ENCODE data around the gene STAT5B.
A peak's percentile ranks its signal among the peaks of the same experiment; 100 is the strongest.

Gene STAT5B

DNA sequence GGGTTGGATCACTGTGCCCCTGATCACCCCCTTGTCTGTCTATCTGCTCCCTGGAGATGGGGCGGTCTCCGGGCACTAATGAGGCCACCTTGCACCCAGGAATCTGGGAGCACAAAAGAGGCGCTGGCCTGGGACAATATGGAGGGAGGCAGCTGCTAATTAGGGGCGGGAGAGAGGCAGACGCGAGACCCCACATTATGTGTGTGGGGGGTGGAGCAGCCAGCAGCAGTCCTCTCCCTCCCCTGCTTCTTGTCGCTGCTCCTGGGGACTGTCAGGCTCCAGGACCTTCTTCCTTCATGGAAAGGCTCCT lies 90.6 kb downstream of the STAT5B start:
- H3K4me3 ChIP-seq (ENCODE audit: low read depth, low read length): no peak overlapping the region
- TF ChIP-seq, protein P1, sequence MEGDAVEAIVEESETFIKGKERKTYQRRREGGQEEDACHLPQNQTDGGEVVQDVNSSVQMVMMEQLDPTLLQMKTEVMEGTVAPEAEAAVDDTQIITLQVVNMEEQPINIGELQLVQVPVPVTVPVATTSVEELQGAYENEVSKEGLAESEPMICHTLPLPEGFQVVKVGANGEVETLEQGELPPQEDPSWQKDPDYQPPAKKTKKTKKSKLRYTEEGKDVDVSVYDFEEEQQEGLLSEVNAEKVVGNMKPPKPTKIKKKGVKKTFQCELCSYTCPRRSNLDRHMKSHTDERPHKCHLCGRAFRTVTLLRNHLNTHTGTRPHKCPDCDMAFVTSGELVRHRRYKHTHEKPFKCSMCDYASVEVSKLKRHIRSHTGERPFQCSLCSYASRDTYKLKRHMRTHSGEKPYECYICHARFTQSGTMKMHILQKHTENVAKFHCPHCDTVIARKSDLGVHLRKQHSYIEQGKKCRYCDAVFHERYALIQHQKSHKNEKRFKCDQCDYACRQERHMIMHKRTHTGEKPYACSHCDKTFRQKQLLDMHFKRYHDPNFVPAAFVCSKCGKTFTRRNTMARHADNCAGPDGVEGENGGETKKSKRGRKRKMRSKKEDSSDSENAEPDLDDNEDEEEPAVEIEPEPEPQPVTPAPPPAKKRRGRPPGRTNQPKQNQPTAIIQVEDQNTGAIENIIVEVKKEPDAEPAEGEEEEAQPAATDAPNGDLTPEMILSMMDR (IDR thresholded peaks at IDR 0.05; ENCODE audit: low read depth, low read length, missing control alignments): no peak
- in situ Hi-C loops (cut with HindIII; ENCODE audit: low sequenced_read_pairs): no loop called here

DNA sequence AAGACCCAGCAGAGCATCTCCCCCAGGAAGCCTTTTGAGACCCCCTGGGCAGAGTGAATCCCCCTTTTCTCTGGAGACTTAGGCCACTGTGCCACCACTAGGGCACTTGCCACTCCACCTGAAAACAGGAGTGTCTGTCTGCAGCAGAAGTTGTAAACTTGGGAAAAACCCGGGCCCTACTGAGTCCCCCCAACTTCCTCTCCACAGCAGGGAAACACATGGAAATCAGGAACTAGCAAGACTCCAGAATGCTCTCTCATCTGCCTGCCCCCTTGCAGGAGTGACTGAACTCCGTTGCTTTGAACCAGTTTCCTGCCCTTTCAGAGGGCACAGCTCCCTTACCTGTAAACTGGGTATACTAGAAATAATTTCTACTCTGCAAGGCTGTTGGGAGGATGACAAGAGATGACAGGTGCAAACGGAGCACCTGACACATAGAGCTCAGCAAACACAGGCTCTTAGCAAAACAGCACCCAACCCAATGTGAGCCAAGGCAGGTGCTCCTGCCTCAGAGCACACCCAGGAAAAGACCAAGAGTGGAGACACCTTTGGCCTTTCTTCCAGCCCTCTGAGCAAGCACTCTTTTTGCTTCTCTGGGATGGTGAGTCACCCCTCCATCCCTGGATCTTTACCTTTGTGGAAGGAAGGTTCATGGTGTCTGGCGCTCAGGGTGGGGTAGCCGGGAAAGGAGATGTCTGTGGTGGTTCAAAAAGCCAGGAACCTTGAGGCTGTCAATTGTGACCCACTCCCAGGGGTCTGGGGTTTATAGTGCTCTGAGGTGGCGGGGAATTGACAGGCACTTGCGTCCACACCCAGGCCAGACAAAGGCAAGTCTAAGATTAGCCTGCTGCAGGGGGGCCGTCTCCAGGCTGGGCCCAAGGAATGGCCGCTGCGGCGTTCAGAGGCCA lies 91.2 kb downstream of the STAT5B start, which contains the start of gene HCRT:
Gene HCRT (minus strand): TSS at position 740 of the 908 bp plus-strand sequence. CDS start 87 bp downstream, at position 653.
- TF ChIP-seq, protein P1 (IDR thresholded peaks at IDR 0.05; ENCODE audit: low read depth, low read length, missing control alignments): no peak
- DNase-seq (ENCODE audit: low read depth): no peak
- in situ Hi-C loops (cut with HindIII; ENCODE audit: low sequenced_read_pairs): no loop called here
- peak within 1 kb of the TSS; percentile 41 for H3K4me3 ChIP-seq (ENCODE audit: low read depth, low read length)

More for the DNA sequence above, 90.6 kb downstream of the STAT5B start:
- no peak for DNase-seq (ENCODE audit: low read depth)

DNA sequence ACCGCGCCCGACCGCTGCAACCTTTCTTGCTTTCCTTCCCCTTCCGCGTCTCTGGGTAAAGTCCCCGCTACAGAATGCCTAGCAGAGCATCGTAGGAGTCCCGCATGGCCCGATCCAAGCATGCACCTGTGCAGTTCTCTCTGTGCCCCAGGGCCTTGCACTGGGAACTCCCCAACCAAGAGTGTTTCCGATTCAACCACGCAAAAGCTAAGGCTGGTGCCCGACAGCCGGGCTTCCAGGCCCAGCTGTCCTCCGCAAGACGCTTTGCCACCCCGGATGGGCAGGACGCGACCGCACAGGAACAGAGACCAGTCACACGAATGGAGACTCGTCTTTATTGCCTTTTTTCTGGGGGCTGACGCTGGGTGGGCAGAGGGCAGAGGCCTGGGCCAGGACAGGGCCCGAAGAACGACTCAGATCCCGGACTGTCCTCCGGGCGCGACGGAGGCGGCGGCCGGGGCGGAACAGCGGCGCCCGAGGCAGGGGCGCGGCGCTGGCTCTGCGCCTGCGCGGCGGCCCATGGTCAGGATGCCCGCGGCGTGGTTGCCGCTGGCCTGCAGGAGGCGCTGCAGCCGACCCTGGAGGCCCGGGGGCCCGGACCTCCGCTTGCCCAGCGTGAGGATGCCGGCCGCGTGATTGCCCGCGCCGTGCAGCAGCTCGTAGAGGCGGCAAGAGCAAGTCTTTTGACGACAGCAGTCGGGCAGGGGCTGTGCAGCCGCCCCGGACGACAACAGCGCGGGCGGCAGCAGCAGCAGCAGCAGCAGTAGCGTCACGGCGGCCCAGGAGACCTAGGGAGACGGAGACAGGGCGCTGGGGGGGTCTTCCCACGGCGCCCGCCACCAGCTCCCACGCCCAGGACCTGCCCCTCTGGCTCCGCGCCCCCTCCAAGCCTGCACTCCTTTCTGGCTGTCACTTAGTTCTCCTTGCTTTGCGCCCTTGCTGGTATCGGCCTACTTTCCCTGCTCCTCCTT lies 92.2 kb downstream of the STAT5B start:
- DNase-seq (ENCODE audit: low read depth): no peak

DNA sequence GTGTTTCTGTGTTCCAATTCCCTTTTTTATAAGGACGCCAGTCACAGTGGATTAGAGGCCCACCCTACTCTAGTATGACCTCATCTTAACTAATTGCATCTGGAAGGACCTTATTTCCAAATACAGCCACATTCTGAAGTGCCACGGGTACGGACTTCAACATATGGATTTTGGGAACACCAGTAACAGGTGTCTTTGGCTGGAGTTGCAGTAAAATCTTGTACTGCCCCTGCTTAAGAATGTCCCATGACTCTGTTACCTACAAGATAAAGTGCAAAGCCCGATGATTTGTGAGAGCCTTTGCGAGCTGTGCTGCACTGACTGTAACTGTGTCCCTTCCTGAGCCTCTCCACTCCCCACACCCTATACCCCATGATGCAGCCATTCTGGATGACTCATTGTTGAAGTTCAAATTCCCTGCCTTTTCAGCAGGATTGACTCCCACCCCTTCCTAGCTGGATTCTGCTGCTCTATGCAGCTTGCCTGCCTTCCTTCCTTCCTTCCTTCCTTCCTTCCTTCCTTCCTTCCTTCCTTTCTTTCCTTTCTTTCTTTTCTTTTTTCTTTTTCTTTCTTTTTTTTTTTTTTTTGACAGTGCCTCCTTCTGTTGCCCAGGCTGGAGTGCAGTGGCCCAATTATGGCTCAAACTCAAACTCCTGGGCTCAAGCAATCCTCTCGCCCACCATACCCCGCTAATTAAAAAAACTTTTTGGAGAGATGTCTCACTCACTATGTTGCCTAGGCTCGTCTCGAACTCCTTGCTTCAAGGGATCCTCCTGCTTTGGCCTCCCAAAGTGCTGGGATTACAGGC lies 93.1 kb downstream of the STAT5B start:
- no peak overlapping the region for H3K4me3 ChIP-seq (ENCODE audit: low read depth, low read length)

More for the DNA sequence above, 92.2 kb downstream of the STAT5B start:
- in situ Hi-C loops (cut with HindIII; ENCODE audit: low sequenced_read_pairs): no loop called here
- peak overlapping the region; percentile 41 for H3K4me3 ChIP-seq (ENCODE audit: low read depth, low read length)
- TF ChIP-seq, protein P1 (IDR thresholded peaks at IDR 0.05; ENCODE audit: low read depth, low read length, missing control alignments): peak; percentile 60

DNA sequence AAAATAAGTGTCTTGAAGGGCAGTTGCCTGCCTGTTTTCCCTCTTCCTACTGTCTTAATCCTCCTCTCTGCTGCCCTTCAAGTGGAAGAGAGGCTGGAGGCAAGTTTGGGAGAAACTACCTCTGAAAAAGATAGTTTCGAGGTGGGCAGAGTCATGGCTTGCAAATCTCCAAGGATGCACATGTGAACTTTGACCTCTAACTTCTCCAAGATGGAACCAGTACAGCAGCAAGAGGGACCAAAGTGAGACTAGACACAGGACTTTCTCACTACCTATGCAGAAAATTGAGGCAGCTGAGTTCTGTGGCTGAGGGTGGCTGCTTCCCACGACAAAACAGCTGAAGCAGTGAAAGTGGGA lies 94.4 kb downstream of the STAT5B start:
- DNase-seq (ENCODE audit: low read depth): no peak

More for the DNA sequence above, 93.1 kb downstream of the STAT5B start:
- DNase-seq (ENCODE audit: low read depth): no peak
- TF ChIP-seq, protein P1 (IDR thresholded peaks at IDR 0.05; ENCODE audit: low read depth, low read length, missing control alignments): no peak
- in situ Hi-C loops (cut with HindIII; ENCODE audit: low sequenced_read_pairs): no loop called here

More for the DNA sequence above, 94.4 kb downstream of the STAT5B start:
- TF ChIP-seq, protein P1 (IDR thresholded peaks at IDR 0.05; ENCODE audit: low read depth, low read length, missing control alignments): no peak
- H3K4me3 ChIP-seq (ENCODE audit: low read depth, low read length): no peak overlapping the region
- in situ Hi-C loops (cut with HindIII; ENCODE audit: low sequenced_read_pairs): no loop called here

Data from astrocyte of the cerebellum (primary cell).